GM19467 (cell line): Measurements from ENCODE around the gene LMF2.
A peak's percentile ranks its signal among the peaks of the same experiment; 100 is the strongest.
"Not testable (repeated sequence)": the region's sequence is repeated elsewhere in the genome, so short reads cannot be mapped to it uniquely, and the experiment has no call there.

Experiments used
- ATAC-seq: cut with Tn5 transposase; IDR thresholded peaks from one replicate; pipeline ENCODE4 v1.9.1; 2021; ENCODE audit warnings: mild to moderate bottlenecking, moderate library complexity; ENCODE audit not compliant: unreplicated experiment

Gene LMF2

DNA sequence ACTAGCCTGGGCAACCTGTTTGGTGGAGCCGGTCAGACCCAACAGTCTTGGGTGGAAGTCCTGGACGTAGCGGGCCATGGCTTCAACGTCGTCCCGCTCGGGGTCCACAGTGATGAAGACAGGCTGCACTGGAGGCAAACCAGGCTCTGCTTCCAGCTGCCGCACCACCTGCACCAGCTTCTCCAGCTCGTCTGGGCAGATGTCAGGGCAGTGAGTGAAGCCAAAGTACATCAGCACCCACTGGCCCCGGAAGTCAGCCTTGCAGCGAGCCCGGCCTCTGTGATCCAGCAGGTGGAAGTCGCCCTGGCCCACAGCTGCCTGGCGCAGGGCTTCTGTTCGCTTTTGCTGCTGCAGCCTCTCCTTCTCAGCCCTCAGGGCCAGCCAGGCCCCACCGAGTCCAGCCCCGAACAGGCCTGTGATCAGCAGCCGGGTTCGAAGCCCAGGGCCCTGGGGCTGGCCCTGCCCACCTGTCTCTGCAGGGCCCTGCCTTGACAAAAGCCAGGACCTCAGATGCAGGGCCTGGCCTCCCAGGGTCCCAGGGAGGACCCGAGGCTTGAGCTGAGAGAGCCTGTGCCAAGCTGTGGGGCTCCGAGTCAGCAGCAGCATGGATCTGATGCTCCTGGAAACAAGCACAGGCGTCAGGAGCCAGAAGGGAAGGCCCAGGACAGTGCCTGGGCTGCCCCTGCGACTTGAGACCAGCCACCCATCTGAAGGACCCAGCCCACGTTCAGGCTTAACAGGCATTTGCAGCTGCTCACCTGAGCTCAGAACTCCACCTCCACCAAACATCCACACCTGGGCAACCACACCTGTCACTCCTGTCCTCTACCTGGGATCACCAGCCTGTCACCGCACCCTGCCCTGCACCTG, 16.5 kb upstream of the LMF2 start:
- no peak for ATAC-seq

DNA sequence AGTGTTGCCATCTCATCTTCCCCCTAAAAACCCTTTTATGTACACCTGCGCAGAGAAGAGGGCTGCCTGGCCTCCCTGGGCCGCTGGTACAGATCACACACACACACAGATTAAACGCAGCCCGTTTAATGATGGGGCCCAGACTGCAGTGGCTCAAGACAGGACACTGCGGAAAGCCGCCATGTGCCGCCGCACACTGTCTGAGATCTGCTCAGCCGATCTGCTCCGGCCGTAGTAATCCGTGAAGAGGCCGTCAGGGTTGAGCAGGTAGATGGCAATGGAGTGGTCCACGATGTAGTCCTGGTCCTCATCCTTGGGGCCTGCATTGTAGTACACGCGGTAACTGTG, 15.9 kb upstream of the LMF2 start:
- no peak for ATAC-seq

GRCh38 chr22:50522806-50523438, 15.4 kb upstream of the LMF2 start:
- no peak for ATAC-seq

DNA sequence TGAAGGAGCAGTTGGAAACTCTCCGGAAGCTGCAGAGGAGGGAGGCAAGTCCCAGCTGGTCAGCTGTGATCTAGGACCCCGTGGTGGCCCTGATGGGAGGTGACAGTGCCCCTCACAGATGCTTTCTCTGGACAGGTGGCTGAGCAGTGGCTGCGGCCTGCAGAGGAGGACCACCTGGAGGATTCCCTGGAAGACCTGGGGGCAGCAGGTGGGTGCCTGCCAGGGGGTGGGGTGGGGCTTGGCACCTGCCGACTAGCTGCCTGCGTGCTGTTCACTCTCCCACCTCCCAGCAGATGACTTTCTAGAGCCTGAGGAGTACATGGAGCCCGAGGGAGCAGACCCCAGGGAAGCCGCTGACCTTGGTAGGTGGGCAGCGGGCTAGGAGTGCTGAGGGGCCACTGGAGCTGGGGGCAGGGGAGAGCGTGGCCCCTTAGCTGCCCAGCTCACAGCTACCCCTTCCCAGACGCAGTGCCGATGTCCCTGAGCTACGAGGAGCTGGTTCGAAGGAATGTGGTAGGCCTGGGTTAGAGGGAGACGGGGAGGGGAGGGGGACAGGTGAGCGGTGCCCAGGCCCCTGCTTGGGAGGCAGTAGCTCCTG, 14.8 kb upstream of the LMF2 start:
- no peak for ATAC-seq

DNA sequence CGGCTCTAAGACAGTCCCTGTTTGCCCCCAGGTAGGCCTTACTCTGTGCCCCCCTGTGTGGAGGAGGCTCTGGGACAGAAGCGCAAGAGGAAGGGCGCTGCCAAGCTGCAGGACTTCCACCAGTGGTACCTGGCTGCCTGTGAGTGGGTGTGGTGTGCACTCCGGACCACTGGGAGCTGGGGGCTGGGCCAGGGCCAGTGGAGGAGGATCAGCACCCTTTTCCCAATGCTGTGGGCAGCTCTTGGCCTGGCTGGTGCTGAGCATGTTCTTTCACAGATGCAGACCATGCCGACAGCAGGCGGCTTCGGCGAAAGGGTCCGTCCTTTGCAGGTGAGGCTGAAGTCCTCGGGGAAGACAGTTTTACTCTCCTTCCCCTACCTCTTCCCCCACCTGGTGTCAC, 14.2 kb upstream of the LMF2 start:
- ATAC-seq = no peak

- no peak for ATAC-seq
Measured at GRCh38 chr22:50520826-50521453, 13.4 kb upstream of the LMF2 start.

DNA sequence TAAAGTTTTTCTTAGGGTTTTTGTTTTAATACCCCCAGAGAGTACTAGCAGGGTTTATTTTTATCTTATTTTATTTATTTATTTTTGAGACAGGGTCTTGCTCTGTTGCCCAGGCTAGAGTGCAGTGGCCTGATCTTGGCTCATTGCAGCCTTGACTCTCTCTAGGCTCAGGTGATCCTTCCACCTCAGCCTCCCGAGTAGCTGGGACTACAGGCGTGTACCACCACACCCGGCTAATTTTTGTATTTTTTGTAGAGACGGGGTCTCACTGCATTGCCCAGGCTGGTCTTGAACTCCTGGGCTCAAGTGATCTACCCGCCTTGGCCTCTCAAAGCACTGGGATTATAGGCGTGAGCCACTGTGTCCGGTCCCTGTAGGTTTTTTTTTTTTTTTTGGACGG, 12.7 kb upstream of the LMF2 start:
- not testable (repeated sequence) for ATAC-seq

- no peak for ATAC-seq
Measured at GRCh38 chr22:50519151-50519550, 11.6 kb upstream of the LMF2 start.

- no peak for ATAC-seq
Measured at GRCh38 chr22:50518606-50519005, 11.1 kb upstream of the LMF2 start.

GRCh38 chr22:50517495-50518260, 10.2 kb upstream of the LMF2 start:
- ATAC-seq = no peak

DNA sequence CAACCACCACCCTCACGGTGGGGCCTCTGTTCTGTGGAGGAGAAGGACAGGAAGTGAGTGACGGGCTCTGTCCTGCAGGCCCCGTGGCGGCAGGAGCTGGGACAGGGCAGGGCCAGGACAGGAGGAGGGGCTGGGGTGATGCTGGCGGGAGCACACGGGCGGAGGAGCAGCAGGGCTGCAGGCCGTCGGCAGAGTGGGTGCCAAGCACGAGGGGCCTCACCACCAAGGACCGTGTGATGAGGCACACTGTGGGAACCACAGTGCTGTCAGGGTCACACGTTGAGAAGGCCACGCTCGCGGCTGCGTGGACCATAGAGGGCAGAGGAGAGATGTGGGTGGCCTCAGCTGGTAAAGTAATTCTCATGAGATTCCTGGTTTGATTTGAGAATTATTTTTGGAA, 9.4 kb upstream of the LMF2 start:
- no peak for ATAC-seq

DNA sequence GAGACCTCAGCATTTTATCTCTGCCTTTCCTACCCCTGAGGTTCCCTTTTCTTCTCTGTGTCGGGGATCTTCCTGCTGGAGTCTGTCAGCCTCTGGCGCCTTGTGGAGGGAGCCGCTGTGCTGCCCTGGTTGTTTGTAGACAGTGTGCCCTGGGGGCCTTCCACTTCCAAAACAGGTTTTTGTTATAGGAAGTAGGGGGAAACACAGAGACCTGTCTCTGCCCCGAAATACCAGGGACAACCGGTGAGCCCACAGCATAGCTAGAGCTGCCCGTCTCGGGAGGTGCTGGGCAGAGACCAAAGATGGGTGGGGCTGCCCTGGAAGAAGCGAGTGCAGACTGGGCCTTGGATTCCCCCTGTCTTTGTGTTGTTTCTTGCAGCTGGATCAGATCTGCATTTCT, 8.6 kb upstream of the LMF2 start:
- no peak for ATAC-seq

DNA sequence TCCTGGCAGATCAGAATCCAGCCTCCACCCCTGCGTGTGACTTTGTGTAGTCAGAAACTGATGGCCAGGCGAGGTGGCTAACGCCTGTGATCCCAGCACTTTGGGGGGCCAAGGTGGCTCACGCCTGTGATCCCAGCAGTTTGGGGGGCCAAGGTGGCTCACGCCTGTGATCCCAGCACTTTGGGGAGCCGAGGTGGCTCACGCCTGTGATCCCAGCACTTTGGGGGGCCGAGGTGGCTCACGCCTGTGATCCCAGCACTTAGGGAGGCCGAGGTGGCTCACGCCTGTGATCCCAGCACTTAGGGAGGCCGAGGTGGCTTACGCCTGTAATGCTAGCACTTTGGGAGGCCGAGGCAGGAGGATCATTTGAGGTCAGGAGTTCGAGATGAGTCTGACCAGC, 5.7 kb upstream of the LMF2 start:
- ATAC-seq = no peak

DNA sequence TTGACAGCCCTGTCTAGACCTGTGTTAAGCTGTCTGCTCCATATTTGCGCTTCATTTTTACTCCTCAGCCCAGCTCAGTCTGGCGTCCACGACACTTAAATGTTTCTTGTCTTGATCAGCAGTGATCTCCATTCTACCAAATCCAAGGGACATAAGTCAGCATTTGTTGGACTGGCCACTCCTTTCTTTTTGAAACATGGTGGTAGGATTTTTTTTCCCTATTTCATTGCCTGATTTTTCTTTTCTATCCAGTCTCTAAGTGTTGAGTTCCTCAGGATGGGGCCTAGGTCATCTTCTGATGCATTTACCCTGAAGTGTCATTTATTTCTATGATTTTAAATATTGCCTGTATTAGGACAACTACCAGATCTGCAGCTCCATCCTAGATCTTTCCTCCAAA, 1.4 kb upstream of the LMF2 start:
- no peak for ATAC-seq

GRCh38 chr22:50507991-50508884, 736 bp upstream of the LMF2 start, which contains the start of gene NCAPH2:
TSS of gene NCAPH2 (plus strand) at chr22:50508224. CDS start at chr22:50508338, 114 bp downstream.
- ATAC-seq = peak; percentile 63

GRCh38 chr22:50506611-50507420, 686 bp downstream of the LMF2 start:
- ATAC-seq = no peak

GRCh38 chr22:50505776-50506610, 1.5 kb downstream of the LMF2 start:
- ATAC-seq = no peak

DNA sequence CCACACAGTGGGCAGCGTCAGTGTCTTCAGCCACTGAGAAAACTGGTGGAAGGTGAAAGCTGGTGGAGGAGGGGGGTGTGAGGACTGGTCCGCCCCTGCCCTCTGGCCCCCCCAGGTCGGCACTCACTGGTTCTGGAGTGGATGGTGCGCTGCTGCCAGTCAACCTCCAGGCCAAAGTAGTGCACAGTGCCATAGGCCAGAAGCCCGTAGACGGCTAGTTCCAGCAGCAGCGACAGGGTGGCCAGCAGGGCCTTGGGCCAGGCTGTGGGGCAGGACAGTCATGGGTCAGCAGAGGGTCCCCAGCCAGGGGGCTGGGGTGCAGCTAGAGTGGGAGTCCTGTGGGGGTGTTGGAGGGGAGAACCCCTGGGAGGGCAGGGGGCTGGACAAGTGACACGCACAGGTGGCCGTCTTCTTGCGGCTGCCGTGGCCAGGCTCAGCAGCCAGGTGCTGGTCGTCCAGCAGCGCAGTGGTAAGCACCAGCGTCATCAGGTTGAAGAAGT, 2.2 kb downstream of the LMF2 start:
- no peak for ATAC-seq
